SJCRH30 (cell line): ENCODE measurements around the gene VWA8. TPM values are rescaled to one million over a fixed set of nuclear protein-coding genes. Genes with fewer than 3 reads are reported as not detected.
"Not testable (repeated sequence)": the region's sequence is repeated elsewhere in the genome, so short reads cannot be mapped to it uniquely, and the experiment has no call there.

Source experiments
- DNase-seq, 2 experiments: peaks; one replicate each; pipeline ENCODE4 v3.0.0-alpha.2; 2015 to 2020
- H3K27ac ChIP-seq: fragments of 250-450 bp; sonication (Bioruptor Pico); 2 replicates; pipeline ENCODE4 v1.5.1; 2020; ENCODE audit warnings: mild to moderate bottlenecking, moderate library complexity
- H3K27me3 ChIP-seq: fragments of 250-450 bp; sonication (Bioruptor Pico); 2 replicates; pipeline ENCODE4 v1.5.1; 2020; ENCODE audit warnings: mild to moderate bottlenecking, moderate library complexity
- H3K36me3 ChIP-seq: fragments of 250-450 bp; sonication (Bioruptor Pico); 2 replicates; pipeline ENCODE4 v1.5.1; 2020; ENCODE audit warnings: mild to moderate bottlenecking, moderate library complexity
- H3K4me1 ChIP-seq: fragments of 250-450 bp; sonication (Bioruptor Pico); 2 replicates; pipeline ENCODE4 v1.5.1; 2020; ENCODE audit warnings: mild to moderate bottlenecking, moderate library complexity
- H3K4me3 ChIP-seq: fragments of 250-450 bp; sonication (Bioruptor Pico); 2 replicates; pipeline ENCODE4 v1.5.1; 2020; ENCODE audit warnings: mild to moderate bottlenecking, moderate library complexity
- H3K9me3 ChIP-seq: fragments of 250-450 bp; sonication (Bioruptor Pico); replicated peaks from 2 replicates; pipeline ENCODE4 v1.5.1; 2020; ENCODE audit warnings: mild to moderate bottlenecking, moderate library complexity
- total RNA-seq: library from RNA; depleted of rRNA; stranded (reverse); fragments of >200 nt; shearing (Covaris generic); gene quantifications from 2 replicates; pipeline ENCODE4 v1.2.3, GENCODE V29; 2014

VWA8 gene
- total RNA-seq, 1 experiment from 2014 or later = 14.8 TPM

- no peaks in the 10 kb centered on the region for H3K36me3 ChIP-seq
- no peak for DNase-seq
- no peaks in the 10 kb centered on the region for H3K27me3 ChIP-seq
- H3K4me3 ChIP-seq = no peak overlapping the region
- no peaks in the 10 kb centered on the region for H3K4me1 ChIP-seq
- no peaks in the 10 kb centered on the region for H3K9me3 ChIP-seq
- H3K27ac ChIP-seq = no peak overlapping the region
Observed at GRCh38 chr13:41596190-41596589, 364.7 kb downstream of the VWA8 start.

- Histone ChIP-seq H3K36me3 (0 out of 2 replicates have a peak, but pooled peaks cover 3% of the 10 kb centered on the region), H3K27me3 (no peaks in the 10 kb centered on the region), H3K9me3 (no peaks in the 10 kb centered on the region), H3K4me1 (no peaks in the 10 kb centered on the region), H3K4me3 (no peak overlapping the region), H3K27ac (no peak overlapping the region)
- DNase-seq = no peak
Observed at GRCh38 chr13:41595298-41595697, 365.6 kb downstream of the VWA8 start.

- H3K27me3 ChIP-seq = no peaks in the 10 kb centered on the region
- no peak overlapping the region for H3K27ac ChIP-seq
- H3K36me3 ChIP-seq = 0 out of 2 replicates have a peak, but pooled peaks cover 6% of the 10 kb centered on the region
- H3K4me3 ChIP-seq = no peak overlapping the region
- H3K4me1 ChIP-seq = 0 out of 2 replicates have a peak, but pooled peaks cover 2% of the 10 kb centered on the region
- no peak for DNase-seq
- H3K9me3 ChIP-seq = no peaks in the 10 kb centered on the region
Observed at GRCh38 chr13:41590643-41591042, 370.3 kb downstream of the VWA8 start.

GRCh38 chr13:41590122-41590521, 370.8 kb downstream of the VWA8 start:
- H3K36me3 ChIP-seq = 0 out of 2 replicates have a peak, but pooled peaks cover 6% of the 10 kb centered on the region
- DNase-seq = no peak
- H3K4me3 ChIP-seq = no peak overlapping the region
- H3K4me1 ChIP-seq = 0 out of 2 replicates have a peak, but pooled peaks cover 2% of the 10 kb centered on the region
- H3K9me3 ChIP-seq = no peaks in the 10 kb centered on the region
- no peak overlapping the region for H3K27ac ChIP-seq
- no peaks in the 10 kb centered on the region for H3K27me3 ChIP-seq

GRCh38 chr13:41589434-41589833, 371.5 kb downstream of the VWA8 start:
- DNase-seq = no peak
- no peaks in the 10 kb centered on the region for H3K27me3 ChIP-seq
- H3K27ac ChIP-seq = no peak overlapping the region
- H3K9me3 ChIP-seq = no peaks in the 10 kb centered on the region
- no peak overlapping the region for H3K4me3 ChIP-seq
- 0 out of 2 replicates have a peak, but pooled peaks cover 6% of the 10 kb centered on the region for H3K36me3 ChIP-seq
- 0 out of 2 replicates have a peak, but pooled peaks cover 2% of the 10 kb centered on the region for H3K4me1 ChIP-seq

- Histone ChIP-seq H3K27ac (no peak overlapping the region), H3K27me3 (no peaks in the 10 kb centered on the region), H3K9me3 (no peaks in the 10 kb centered on the region), H3K4me3 (no peak overlapping the region), H3K4me1 (0 out of 2 replicates have a peak, but pooled peaks cover 2% of the 10 kb centered on the region), H3K36me3 (0 out of 2 replicates have a peak, but pooled peaks cover 6% of the 10 kb centered on the region)
- no peak for DNase-seq
Observed at GRCh38 chr13:41588899-41589298, 372.0 kb downstream of the VWA8 start.

GRCh38 chr13:41588448-41588847, 372.5 kb downstream of the VWA8 start:
- DNase-seq = no peak
- Histone ChIP-seq H3K4me3 (no peak overlapping the region), H3K4me1 (0 out of 2 replicates have a peak, but pooled peaks cover 2% of the 10 kb centered on the region), H3K27me3 (no peaks in the 10 kb centered on the region), H3K27ac (no peak overlapping the region), H3K36me3 (0 out of 2 replicates have a peak, but pooled peaks cover 6% of the 10 kb centered on the region), H3K9me3 (no peaks in the 10 kb centered on the region)

GRCh38 chr13:41587490-41587889, 373.4 kb downstream of the VWA8 start:
- no peaks in the 10 kb centered on the region for H3K27me3 ChIP-seq
- 0 out of 2 replicates have a peak, but pooled peaks cover 2% of the 10 kb centered on the region for H3K4me1 ChIP-seq
- H3K36me3 ChIP-seq = peaks cover 9% of the 10 kb centered on the region; the same call in 1 of the 2 replicates
- DNase-seq = no peak
- H3K4me3 ChIP-seq = no peak overlapping the region
- H3K9me3 ChIP-seq = no peaks in the 10 kb centered on the region
- no peak overlapping the region for H3K27ac ChIP-seq

GRCh38 chr13:41586216-41586615, 374.7 kb downstream of the VWA8 start:
- Histone ChIP-seq H3K36me3 (peaks cover 9% of the 10 kb centered on the region; the same call in 1 of the 2 replicates), H3K27ac (no peak overlapping the region), H3K4me1 (0 out of 2 replicates have a peak, but pooled peaks cover 2% of the 10 kb centered on the region), H3K27me3 (no peaks in the 10 kb centered on the region), H3K9me3 (no peaks in the 10 kb centered on the region), H3K4me3 (no peak overlapping the region)
- no peak for DNase-seq

- Histone ChIP-seq H3K9me3 (no peaks in the 10 kb centered on the region), H3K4me3 (no peak overlapping the region), H3K27me3 (no peaks in the 10 kb centered on the region), H3K4me1 (no peaks in the 10 kb centered on the region), H3K36me3 (peaks cover 3% of the 10 kb centered on the region; the same call in 1 of the 2 replicates), H3K27ac (no peak overlapping the region)
- DNase-seq = no peak
Observed at GRCh38 chr13:41582027-41582463, 378.9 kb downstream of the VWA8 start.

GRCh38 chr13:41580345-41580744, 380.6 kb downstream of the VWA8 start:
- Histone ChIP-seq H3K27me3 (no peaks in the 10 kb centered on the region), H3K27ac (no peak overlapping the region), H3K9me3 (no peaks in the 10 kb centered on the region), H3K4me3 (no peak overlapping the region), H3K36me3 (peaks cover 3% of the 10 kb centered on the region; the same call in 1 of the 2 replicates), H3K4me1 (no peaks in the 10 kb centered on the region)
- DNase-seq = no peak

- DNase-seq = no peak
- Histone ChIP-seq H3K36me3 (peaks cover 3% of the 10 kb centered on the region; the same call in 1 of the 2 replicates), H3K9me3 (no peaks in the 10 kb centered on the region), H3K4me1 (no peaks in the 10 kb centered on the region), H3K27ac (no peak overlapping the region), H3K27me3 (no peaks in the 10 kb centered on the region), H3K4me3 (no peak overlapping the region)
Observed at GRCh38 chr13:41579881-41580280, 381.0 kb downstream of the VWA8 start.

- Histone ChIP-seq H3K27ac (no peak overlapping the region), H3K4me3 (no peak overlapping the region), H3K4me1 (no peaks in the 10 kb centered on the region), H3K9me3 (no peaks in the 10 kb centered on the region), H3K27me3 (no peaks in the 10 kb centered on the region), H3K36me3 (peaks cover 9% of the 10 kb centered on the region; the same call in 1 of the 2 replicates)
- DNase-seq = no peak
Observed at GRCh38 chr13:41579168-41579567, 381.7 kb downstream of the VWA8 start.

- H3K27me3 ChIP-seq = no peaks in the 10 kb centered on the region
- no peaks in the 10 kb centered on the region for H3K9me3 ChIP-seq
- no peaks in the 10 kb centered on the region for H3K4me1 ChIP-seq
- H3K27ac ChIP-seq = no peak overlapping the region
- no peak overlapping the region for H3K4me3 ChIP-seq
- no peak for DNase-seq
- H3K36me3 ChIP-seq = peaks cover 9% of the 10 kb centered on the region; the same call in 1 of the 2 replicates
Observed at GRCh38 chr13:41578371-41578770, 382.5 kb downstream of the VWA8 start.

GRCh38 chr13:41577436-41577835, 383.5 kb downstream of the VWA8 start:
- no peaks in the 10 kb centered on the region for H3K4me1 ChIP-seq
- H3K4me3 ChIP-seq = no peak overlapping the region
- H3K36me3 ChIP-seq = peaks cover 6% of the 10 kb centered on the region; the same call in 1 of the 2 replicates
- H3K27me3 ChIP-seq = no peaks in the 10 kb centered on the region
- H3K9me3 ChIP-seq = no peaks in the 10 kb centered on the region
- no peak for DNase-seq
- H3K27ac ChIP-seq = no peak overlapping the region

- H3K4me3 ChIP-seq, H3K9me3 ChIP-seq, H3K27ac ChIP-seq, DNase-seq, H3K4me1 ChIP-seq, H3K27me3 ChIP-seq: not testable (repeated sequence)
- H3K36me3 ChIP-seq = peaks cover 11% of the 10 kb centered on the region; the same call in 1 of the 2 replicates
Observed at GRCh38 chr13:41573640-41574039, 387.3 kb downstream of the VWA8 start.
